WTC11 (cell line): ENCODE measurements around the gene KIRREL3. TPM values are rescaled to one million over a fixed set of nuclear protein-coding genes. Genes with fewer than 3 reads are reported as not detected.

Experiments
- ATAC-seq: fragments of 200-7000 bp; cut with Tn5 transposase; 2 replicates; pipeline ENCODE4 v1.10.0; 2021; ENCODE audit warnings: mild to moderate bottlenecking, moderate library complexity
- CTCF ChIA-PET: fragments of 300-600 bp; sonication (Branson Sonifier 250); formaldehyde crosslinking; loops from one replicate; lab custom pipeline; 2021; ENCODE audit warnings: antibody characterized with exemption; lab: Charles Lee
- POLR2A ChIA-PET: fragments of 350-600 bp; sonication (Branson Sonifier 250); formaldehyde crosslinking; loops from one replicate; lab custom pipeline; 2021; ENCODE audit warnings: antibody characterized with exemption; lab: Charles Lee
- DNase-seq: peaks from one replicate; pipeline ENCODE4 v3.0.0; 2021; ENCODE audit warnings: low spot score
- H3K27ac Mint-ChIP-seq: 2 replicates; pipeline ENCODE4 v1.8.0; 2021; ENCODE audit warnings: mixed read lengths
- H3K27me3 Mint-ChIP-seq: 2 replicates; pipeline ENCODE4 v1.8.0; 2021; ENCODE audit warnings: low read depth, mild to moderate bottlenecking, moderate library complexity, mixed read lengths
- H3K36me3 Mint-ChIP-seq: 2 replicates; pipeline ENCODE4 v1.8.0; 2021; ENCODE audit warnings: mixed read lengths
- H3K4me1 Mint-ChIP-seq: 2 replicates; pipeline ENCODE4 v1.8.0; 2022; ENCODE audit warnings: mixed read lengths
- H3K4me3 Mint-ChIP-seq: 2 replicates; pipeline ENCODE4 v1.8.0; 2021; ENCODE audit warnings: mild to moderate bottlenecking, moderate library complexity, mixed read lengths
- H3K9me3 Mint-ChIP-seq: 2 replicates; pipeline ENCODE4 v1.8.0; 2021; ENCODE audit warnings: mixed read lengths
- ATF1 ChIP-seq: sonication (generic); formaldehyde crosslinking; IDR thresholded peaks from 2 replicates; pipeline ENCODE4 v1.8.1; 2023; ENCODE audit warnings: mild to moderate bottlenecking, moderate library complexity, missing genetic modification reagents
- GABPB1 ChIP-seq: sonication (generic); formaldehyde crosslinking; IDR thresholded peaks from 2 replicates; pipeline ENCODE4 v1.8.1; 2023; ENCODE audit warnings: mild to moderate bottlenecking, missing genetic modification reagents
- IRF2 ChIP-seq: sonication (generic); formaldehyde crosslinking; IDR thresholded peaks from 2 replicates; pipeline ENCODE4 v1.8.0; 2022; ENCODE audit warnings: low read depth, missing genetic modification reagents, borderline replicate concordance
- JAZF1 ChIP-seq: fragments of 250-450 bp; sonication (Bioruptor Pico); IDR thresholded peaks from 2 replicates; pipeline ENCODE4 v1.9.0; 2021; ENCODE audit warnings: moderate library complexity, mild to moderate bottlenecking, inconsistent platforms
- JUN ChIP-seq: sonication (generic); formaldehyde crosslinking; IDR thresholded peaks from 2 replicates; pipeline ENCODE4 v1.8.0; 2023; ENCODE audit warnings: mild to moderate bottlenecking, missing genetic modification reagents
- MXD4 ChIP-seq: fragments of 250-450 bp; sonication (Bioruptor Pico); IDR thresholded peaks from 2 replicates; pipeline ENCODE4 v1.8.0; 2021; ENCODE audit warnings: mild to moderate bottlenecking, moderate library complexity, borderline replicate concordance
- MYBL2 ChIP-seq: sonication (generic); formaldehyde crosslinking; IDR thresholded peaks from 2 replicates; pipeline ENCODE4 v1.8.1; 2023; ENCODE audit warnings: mild to moderate bottlenecking, moderate library complexity, missing genetic modification reagents
- OVOL2 ChIP-seq: fragments of 250-450 bp; sonication (Bioruptor Pico); IDR thresholded peaks from 2 replicates; pipeline ENCODE4 v1.9.0; 2021; ENCODE audit warnings: mild to moderate bottlenecking, borderline replicate concordance
- PRRX2 ChIP-seq: fragments of 250-450 bp; sonication (Bioruptor Pico); IDR thresholded peaks from 2 replicates; pipeline ENCODE4 v1.8.0; 2021; ENCODE audit warnings: mild to moderate bottlenecking
- ZBTB21 ChIP-seq: sonication (generic); formaldehyde crosslinking; IDR thresholded peaks from 2 replicates; pipeline ENCODE4 v1.8.1; 2023; ENCODE audit warnings: mild to moderate bottlenecking, missing genetic modification reagents, borderline replicate concordance
- ZNF263 ChIP-seq: sonication (generic); formaldehyde crosslinking; IDR thresholded peaks from 2 replicates; pipeline ENCODE4 v1.8.1; 2022; ENCODE audit warnings: low read depth, mild to moderate bottlenecking, moderate library complexity, missing genetic modification reagents
- total RNA-seq: library from RNA; stranded (reverse); gene quantifications from 3 replicates; pipeline ENCODE4 v1.2.3, GENCODE V29; 2021
- TF ChIP-seq, protein P1 (sequence below): sonication (generic); formaldehyde crosslinking; IDR thresholded peaks from 2 replicates; pipeline ENCODE4 v1.8.0; 2022; ENCODE audit warnings: mild to moderate bottlenecking, missing genetic modification reagents
- TF ChIP-seq, protein P2 (sequence below): fragments of 250-450 bp; sonication (Bioruptor Pico); IDR thresholded peaks from 2 replicates; pipeline ENCODE4 v1.9.0; 2021; ENCODE audit warnings: moderate library complexity, mild to moderate bottlenecking, inconsistent platforms, borderline replicate concordance
- TF ChIP-seq, protein P3 (sequence below): fragments of 200-600 bp; IDR thresholded peaks from 2 replicates; pipeline ENCODE4 v1.8.0; 2022; ENCODE audit warnings: antibody characterized with exemption
- TF ChIP-seq, protein P4 (sequence below): sonication (generic); formaldehyde crosslinking; IDR thresholded peaks from 2 replicates; pipeline ENCODE4 v1.8.0; 2022; ENCODE audit warnings: mild to moderate bottlenecking, missing genetic modification reagents
- TF ChIP-seq, protein P5 (sequence below): sonication (generic); formaldehyde crosslinking; IDR thresholded peaks from 2 replicates; pipeline ENCODE4 v1.8.0; 2022; ENCODE audit warnings: missing genetic modification reagents
- TF ChIP-seq, protein P6 (sequence below): sonication (generic); formaldehyde crosslinking; IDR thresholded peaks from 2 replicates; pipeline ENCODE4 v1.8.0; 2022; ENCODE audit warnings: mild to moderate bottlenecking, missing genetic modification reagents
- TF ChIP-seq, protein P7 (sequence below): sonication (generic); formaldehyde crosslinking; IDR thresholded peaks from 2 replicates; pipeline ENCODE4 v1.8.1; 2023; ENCODE audit warnings: mild to moderate bottlenecking, moderate library complexity, missing genetic modification reagents

KIRREL3 gene
- total RNA-seq, 1 experiment from 2014 or later = 0.59 TPM

DNA sequence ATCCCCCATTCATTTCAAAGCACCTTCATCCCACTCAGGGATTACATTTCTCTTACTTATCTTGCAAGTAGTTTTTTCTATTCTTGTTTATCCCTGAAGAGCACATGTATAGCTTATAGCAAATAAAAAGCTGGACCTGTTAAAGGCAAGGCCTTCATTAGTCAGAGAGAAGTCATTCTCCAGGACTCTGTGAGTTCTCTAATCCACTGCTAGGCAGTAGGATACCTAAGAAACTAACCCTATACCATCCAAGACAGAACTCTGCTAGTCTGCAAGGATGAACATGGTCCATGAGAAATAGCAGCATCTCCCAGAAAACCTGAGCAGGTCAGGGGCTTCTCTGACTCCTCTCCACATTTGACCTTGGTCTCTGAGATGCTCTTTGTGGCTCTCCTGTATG lies 104.5 kb downstream of the KIRREL3 start:
- Mint-ChIP-seq H3K27ac (no peak overlapping the region), H3K4me3 (no peak overlapping the region), H3K36me3 (no peaks in the 10 kb centered on the region), H3K27me3 (no peaks in the 10 kb centered on the region; the same call in 1 of the 2 replicates), H3K9me3 (peaks cover 12% of the 10 kb centered on the region), H3K4me1 (peaks cover 63% of the 10 kb centered on the region)
- TF ChIP-seq ZBTB21 (CRISPR knock-in tag) (no peak), JUN (CRISPR knock-in tag) (no peak), PRRX2 (CRISPR knock-in tag) (no peak), JAZF1 (CRISPR knock-in tag) (no peak), MYBL2 (CRISPR knock-in tag) (no peak), GABPB1 (CRISPR knock-in tag) (no peak), MXD4 (CRISPR knock-in tag) (no peak), OVOL2 (CRISPR knock-in tag) (no peak), ZNF263 (CRISPR knock-in tag) (no peak), ATF1 (no peak), IRF2 (CRISPR knock-in tag) (no peak)
- TF ChIP-seq, protein P1, sequence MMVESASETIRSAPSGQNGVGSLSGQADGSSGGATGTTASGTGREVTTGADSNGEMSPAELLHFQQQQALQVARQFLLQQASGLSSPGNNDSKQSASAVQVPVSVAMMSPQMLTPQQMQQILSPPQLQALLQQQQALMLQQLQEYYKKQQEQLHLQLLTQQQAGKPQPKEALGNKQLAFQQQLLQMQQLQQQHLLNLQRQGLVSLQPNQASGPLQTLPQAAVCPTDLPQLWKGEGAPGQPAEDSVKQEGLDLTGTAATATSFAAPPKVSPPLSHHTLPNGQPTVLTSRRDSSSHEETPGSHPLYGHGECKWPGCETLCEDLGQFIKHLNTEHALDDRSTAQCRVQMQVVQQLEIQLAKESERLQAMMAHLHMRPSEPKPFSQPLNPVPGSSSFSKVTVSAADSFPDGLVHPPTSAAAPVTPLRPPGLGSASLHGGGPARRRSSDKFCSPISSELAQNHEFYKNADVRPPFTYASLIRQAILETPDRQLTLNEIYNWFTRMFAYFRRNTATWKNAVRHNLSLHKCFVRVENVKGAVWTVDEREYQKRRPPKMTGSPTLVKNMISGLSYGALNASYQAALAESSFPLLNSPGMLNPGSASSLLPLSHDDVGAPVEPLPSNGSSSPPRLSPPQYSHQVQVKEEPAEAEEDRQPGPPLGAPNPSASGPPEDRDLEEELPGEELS (CRISPR knock-in tag) = no peak
- TF ChIP-seq, protein P2, sequence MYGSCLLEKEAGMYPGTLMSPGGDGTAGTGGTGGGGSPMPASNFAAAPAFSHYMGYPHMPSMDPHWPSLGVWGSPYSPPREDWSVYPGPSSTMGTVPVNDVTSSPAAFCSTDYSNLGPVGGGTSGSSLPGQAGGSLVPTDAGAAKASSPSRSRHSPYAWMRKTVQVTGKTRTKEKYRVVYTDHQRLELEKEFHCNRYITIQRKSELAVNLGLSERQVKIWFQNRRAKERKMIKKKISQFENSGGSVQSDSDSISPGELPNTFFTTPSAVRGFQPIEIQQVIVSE (CRISPR knock-in tag) = no peak
- TF ChIP-seq, protein P3, sequence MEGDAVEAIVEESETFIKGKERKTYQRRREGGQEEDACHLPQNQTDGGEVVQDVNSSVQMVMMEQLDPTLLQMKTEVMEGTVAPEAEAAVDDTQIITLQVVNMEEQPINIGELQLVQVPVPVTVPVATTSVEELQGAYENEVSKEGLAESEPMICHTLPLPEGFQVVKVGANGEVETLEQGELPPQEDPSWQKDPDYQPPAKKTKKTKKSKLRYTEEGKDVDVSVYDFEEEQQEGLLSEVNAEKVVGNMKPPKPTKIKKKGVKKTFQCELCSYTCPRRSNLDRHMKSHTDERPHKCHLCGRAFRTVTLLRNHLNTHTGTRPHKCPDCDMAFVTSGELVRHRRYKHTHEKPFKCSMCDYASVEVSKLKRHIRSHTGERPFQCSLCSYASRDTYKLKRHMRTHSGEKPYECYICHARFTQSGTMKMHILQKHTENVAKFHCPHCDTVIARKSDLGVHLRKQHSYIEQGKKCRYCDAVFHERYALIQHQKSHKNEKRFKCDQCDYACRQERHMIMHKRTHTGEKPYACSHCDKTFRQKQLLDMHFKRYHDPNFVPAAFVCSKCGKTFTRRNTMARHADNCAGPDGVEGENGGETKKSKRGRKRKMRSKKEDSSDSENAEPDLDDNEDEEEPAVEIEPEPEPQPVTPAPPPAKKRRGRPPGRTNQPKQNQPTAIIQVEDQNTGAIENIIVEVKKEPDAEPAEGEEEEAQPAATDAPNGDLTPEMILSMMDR = no peak
- TF ChIP-seq, protein P4, sequence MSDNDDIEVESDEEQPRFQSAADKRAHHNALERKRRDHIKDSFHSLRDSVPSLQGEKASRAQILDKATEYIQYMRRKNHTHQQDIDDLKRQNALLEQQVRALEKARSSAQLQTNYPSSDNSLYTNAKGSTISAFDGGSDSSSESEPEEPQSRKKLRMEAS (CRISPR knock-in tag) = no peak
- TF ChIP-seq, protein P5, sequence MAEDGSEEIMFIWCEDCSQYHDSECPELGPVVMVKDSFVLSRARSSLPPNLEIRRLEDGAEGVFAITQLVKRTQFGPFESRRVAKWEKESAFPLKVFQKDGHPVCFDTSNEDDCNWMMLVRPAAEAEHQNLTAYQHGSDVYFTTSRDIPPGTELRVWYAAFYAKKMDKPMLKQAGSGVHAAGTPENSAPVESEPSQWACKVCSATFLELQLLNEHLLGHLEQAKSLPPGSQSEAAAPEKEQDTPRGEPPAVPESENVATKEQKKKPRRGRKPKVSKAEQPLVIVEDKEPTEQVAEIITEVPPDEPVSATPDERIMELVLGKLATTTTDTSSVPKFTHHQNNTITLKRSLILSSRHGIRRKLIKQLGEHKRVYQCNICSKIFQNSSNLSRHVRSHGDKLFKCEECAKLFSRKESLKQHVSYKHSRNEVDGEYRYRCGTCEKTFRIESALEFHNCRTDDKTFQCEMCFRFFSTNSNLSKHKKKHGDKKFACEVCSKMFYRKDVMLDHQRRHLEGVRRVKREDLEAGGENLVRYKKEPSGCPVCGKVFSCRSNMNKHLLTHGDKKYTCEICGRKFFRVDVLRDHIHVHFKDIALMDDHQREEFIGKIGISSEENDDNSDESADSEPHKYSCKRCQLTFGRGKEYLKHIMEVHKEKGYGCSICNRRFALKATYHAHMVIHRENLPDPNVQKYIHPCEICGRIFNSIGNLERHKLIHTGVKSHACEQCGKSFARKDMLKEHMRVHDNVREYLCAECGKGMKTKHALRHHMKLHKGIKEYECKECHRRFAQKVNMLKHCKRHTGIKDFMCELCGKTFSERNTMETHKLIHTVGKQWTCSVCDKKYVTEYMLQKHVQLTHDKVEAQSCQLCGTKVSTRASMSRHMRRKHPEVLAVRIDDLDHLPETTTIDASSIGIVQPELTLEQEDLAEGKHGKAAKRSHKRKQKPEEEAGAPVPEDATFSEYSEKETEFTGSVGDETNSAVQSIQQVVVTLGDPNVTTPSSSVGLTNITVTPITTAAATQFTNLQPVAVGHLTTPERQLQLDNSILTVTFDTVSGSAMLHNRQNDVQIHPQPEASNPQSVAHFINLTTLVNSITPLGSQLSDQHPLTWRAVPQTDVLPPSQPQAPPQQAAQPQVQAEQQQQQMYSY = no peak
- TF ChIP-seq, protein P6, sequence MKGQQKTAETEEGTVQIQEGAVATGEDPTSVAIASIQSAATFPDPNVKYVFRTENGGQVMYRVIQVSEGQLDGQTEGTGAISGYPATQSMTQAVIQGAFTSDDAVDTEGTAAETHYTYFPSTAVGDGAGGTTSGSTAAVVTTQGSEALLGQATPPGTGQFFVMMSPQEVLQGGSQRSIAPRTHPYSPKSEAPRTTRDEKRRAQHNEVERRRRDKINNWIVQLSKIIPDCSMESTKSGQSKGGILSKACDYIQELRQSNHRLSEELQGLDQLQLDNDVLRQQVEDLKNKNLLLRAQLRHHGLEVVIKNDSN (CRISPR knock-in tag) = no peak
- TF ChIP-seq, protein P7, sequence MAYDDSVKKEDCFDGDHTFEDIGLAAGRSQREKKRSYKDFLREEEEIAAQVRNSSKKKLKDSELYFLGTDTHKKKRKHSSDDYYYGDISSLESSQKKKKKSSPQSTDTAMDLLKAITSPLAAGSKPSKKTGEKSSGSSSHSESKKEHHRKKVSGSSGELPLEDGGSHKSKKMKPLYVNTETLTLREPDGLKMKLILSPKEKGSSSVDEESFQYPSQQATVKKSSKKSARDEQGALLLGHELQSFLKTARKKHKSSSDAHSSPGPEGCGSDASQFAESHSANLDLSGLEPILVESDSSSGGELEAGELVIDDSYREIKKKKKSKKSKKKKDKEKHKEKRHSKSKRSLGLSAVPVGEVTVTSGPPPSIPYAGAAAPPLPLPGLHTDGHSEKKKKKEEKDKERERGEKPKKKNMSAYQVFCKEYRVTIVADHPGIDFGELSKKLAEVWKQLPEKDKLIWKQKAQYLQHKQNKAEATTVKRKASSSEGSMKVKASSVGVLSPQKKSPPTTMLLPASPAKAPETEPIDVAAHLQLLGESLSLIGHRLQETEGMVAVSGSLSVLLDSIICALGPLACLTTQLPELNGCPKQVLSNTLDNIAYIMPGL (CRISPR knock-in tag) = no peak
- ATAC-seq (no peak), DNase-seq (no peak)
- POLR2A ChIA-PET = no interaction called here
- CTCF ChIA-PET = interaction anchor here (3.8 kb wide), 1 partner anchor 94 kb away, joined by 19 read pairs; no protein-coding TSS in a partner anchor
